Stimulated activated naive CD8-positive, alpha-beta T cell treated with anti-CD3 and anti-CD28 coated beads, Interleukin-15, Interleukin-2, amounts not matched to agents 100 U/mL and 50 U/mL, for 24 hours (primary cell): Measurements from ENCODE around the gene IQSEC2.

ENCODE experiments used
- ATAC-seq: fragments of 150-1000 bp; cut with Tn5 transposase; one replicate; pipeline ENCODE4 v1.10.0; 2021
- DNase-seq: peaks from one replicate; pipeline ENCODE4 v3.0.0; 2021

IQSEC2 gene

GRCh38 chrX:53305219-53305995, 24.0 kb upstream of the IQSEC2 start:
- ATAC-seq, result no peak
- DNase-seq, result no peak

DNA sequence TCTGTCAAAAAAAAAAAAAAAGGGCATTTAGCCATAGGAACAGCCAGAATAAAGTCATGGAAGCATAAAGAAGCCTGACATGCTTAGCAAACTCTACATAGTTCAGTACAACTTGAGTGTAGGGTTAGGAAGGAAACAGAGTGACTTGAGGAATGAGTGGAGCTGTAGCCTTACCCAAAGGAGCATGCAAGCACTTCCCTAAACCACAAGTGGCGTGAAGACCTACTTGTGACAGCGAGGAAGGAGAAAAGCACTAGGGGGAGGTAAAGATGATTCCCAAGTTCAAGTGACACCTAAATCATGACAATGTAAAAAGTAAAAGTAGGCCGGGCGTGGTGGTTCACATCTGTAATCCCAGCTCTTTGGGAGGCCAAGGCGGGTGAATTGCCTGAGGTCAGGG, 21.8 kb upstream of the IQSEC2 start:
- no peak for DNase-seq
- no peak for ATAC-seq

DNA sequence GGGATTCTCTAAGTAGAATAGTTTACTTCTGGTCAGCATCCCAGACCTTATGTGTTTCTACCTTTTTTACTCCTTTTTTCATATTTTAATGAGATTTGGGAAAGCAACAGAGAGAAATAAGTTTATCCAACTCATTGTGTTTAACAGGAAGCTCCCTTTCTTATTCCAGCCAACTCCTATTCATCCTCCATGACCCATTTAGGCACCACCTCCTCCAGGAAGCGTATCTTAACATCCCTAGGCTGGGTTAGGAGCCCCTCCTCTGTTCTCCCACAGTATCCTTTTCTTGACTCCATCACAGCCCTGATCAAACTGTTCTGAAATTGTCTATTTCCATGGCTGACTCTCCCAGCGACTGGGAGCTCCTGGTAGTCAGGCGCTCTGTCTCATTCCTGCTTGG, 18.8 kb upstream of the IQSEC2 start:
- DNase-seq (no peak), ATAC-seq (no peak)

DNA sequence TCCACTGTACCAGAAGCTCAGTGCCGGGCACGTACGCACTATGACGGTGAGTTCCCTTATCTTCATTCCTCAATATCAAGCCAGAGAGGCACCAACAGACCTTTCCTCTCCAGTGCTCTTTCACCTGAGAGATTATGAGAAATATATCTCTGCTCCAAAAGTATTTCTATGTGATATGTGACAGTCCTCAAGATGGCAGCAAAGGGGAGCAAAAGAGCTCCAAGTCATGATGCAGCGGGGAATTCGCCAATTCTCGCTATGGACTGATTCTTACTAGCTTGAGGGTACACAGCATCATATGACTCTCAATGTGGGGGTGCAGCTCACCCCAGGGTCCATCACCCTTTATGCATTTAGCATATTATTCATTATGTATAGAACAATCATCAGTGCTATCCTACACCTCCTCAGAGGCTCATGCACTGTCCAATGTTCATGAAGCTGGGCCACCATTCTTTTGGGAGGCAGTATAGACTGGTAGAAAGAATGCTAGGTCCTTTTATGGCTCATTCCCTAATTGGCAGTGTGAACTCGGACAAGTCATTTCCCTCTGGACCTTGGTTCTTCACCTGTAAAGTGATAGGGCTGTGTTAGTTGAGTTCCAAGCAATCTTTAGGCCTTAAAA, 12.8 kb upstream of the IQSEC2 start:
- DNase-seq (no peak), ATAC-seq (no peak)

GRCh38 chrX:53291596-53291995, 10.2 kb upstream of the IQSEC2 start:
- ATAC-seq (no peak), DNase-seq (no peak)

DNA sequence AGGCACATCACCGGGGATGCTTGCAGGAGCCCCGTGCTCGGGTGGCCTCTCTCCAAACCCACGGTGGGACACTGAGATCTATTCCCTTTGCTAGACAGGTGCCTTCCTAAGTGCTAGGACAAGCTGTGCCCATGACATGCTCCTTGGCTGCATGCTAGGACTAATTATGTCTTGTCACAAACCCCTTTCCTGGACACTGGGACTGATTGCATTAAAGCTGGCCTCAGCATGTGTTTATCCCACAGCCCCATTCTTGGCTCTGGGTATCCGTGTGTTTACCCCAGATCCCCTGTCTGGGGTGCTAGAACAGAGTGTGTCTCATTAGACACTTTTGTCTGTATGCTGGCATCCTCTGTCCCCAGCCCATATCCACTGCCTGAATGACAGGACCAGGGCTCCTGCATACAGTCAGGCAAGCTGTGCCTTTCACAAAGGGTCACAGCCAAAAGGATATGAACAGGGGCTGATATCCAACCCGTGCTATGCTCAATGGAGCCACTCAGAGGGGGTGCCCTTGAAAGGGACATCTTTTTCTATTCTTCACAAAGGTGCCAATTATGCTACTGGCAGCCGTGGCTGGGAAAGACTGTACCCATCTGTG, 9.2 kb upstream of the IQSEC2 start:
- DNase-seq (no peak), ATAC-seq (no peak)

- ATAC-seq (no peak), DNase-seq (peak; percentile 10)
These were observed 6.8 kb upstream of the IQSEC2 start for GRCh38 chrX:53288189-53288588.

- DNase-seq (peak; percentile 27), ATAC-seq (peak; percentile 67)
These were observed 6.2 kb upstream of the IQSEC2 start for GRCh38 chrX:53287493-53288138.

DNA sequence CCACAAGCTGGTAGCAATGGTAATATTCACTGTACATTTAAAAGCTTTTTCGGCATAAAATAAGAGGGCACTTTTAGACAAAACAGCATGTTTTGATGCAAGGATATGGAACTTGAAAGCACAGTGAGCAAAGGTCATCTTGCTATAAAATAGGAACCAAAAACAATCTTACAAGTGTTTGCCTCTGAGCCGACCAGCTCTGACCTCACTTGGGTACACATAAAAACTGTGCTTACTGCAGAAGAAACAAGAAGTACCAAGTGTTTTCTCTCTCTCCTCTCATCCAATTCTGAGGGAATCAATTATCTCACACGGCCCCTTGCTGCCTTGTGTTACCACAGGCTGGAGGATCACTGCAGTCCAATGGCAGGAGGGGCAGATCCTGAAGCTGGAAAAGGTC, 4.8 kb upstream of the IQSEC2 start:
- no peak for DNase-seq
- no peak for ATAC-seq

DNA sequence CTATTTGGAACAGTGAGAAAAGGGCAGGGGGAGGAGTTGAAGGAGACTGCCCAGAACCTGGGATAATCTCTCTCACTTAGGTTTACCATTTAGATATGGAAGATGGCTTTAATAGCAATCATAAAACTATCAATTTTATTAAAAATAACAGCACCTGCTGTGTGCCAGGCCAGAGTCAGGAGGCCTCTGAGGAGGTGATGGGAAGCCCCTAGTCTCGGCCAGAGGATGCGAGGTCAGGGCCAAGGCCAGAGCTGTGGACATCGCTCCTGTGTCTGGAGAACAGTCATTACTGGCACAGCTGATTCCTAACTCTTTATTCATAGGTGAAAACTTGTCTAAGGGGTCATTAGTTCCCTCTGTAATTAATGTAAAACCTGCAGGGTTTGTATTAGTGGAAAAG, 4.2 kb upstream of the IQSEC2 start:
- ATAC-seq, result no peak
- DNase-seq, result no peak

- DNase-seq (peak; percentile 56), ATAC-seq (peak; percentile 48)
These were observed 3.5 kb upstream of the IQSEC2 start for GRCh38 chrX:53284684-53285447.

DNA sequence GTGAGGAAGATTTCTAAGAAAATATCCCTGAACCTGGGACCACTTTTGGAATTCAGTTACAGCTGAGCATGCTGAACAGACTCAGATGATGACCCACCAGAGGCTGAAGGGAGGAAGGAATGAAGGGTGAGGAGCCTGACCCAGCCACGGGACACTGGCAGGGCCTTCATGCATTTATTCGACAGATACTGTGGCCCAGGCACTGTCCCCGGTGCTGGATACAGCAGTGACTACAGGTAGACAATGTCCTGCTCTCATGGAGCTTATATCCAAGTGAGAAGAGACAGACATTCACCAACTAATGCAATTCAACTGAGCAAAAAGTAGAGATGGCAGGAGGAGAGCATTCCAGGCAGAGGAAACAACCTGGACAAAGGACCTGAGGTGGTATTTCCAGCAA, 2.2 kb upstream of the IQSEC2 start:
- DNase-seq (no peak), ATAC-seq (no peak)

DNA sequence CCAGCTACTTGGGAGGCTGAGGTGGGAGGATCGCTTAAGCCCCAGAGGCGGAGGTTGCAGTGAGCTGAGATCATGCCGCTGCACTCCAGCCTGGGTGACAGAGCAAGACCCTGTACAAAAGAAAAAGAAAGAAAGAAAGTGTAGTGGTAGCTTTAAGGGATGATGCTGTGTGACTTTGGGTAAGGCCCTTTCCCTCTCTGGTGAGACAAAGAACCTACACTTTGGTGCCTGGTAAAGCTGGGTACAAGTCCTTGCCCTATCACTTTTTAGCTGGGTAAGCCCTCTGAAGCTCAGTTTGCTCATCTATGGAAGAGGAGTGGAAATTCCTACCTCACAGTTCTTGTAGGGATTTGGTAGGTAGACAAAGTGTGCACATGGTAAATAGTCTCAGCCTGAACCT, 1.7 kb upstream of the IQSEC2 start:
- no peak for ATAC-seq
- DNase-seq, result no peak

- no peak for DNase-seq
These were observed 745 bp upstream of the IQSEC2 start for GRCh38 chrX:53281963-53282695.

DNA sequence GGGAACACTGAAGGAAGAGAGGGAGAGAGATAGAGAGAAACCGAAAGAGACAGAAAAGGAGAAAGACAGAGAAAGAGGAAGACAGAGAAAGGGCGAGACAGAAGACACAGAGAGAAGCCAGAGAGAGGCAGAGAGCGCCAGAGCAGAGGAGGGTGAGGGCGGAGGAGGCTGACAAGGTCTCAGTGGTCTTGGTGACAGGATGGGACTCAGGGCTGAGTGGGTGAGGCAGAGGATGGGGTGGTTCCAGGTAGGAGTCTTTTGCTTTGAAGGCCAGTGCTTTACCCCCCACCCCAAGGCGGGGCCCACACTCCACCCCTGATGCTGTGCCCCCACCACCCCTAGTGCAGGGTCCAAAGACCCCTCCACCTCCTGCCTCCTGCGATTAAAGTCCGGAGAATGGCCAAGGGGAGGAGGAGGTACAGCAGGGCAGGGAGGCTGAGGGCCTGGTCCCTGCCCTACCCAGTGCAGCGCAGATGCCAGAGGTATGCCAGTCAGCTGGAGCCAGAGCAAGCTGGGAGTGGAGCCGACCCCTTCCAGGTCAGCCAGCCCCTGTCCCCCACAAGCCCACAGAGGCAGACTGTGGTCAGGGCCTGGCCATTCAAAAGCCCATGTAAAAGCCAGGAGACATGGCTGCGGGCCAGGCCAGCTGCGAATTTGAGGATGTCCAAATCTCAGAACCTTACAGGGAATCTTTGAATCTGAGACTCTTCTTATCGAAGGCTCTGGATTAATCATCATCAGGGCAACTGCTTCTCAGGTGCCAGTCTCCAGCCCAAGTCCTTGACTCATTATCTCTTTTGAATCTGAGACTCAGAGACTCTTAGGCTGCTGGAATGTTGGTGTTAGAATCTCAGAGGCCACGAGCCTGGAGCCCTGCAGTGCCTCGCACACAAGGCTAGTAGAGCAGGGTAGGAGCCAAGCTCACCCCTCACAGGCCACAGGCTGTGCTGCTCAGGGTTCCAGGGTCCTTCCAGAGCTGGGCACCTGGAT, 758 bp downstream of the IQSEC2 start:
- DNase-seq, result no peak
- no peak for ATAC-seq

More at GRCh38 chrX:53281963-53282695, 745 bp upstream of the IQSEC2 start:
- ATAC-seq, result no peak

DNA sequence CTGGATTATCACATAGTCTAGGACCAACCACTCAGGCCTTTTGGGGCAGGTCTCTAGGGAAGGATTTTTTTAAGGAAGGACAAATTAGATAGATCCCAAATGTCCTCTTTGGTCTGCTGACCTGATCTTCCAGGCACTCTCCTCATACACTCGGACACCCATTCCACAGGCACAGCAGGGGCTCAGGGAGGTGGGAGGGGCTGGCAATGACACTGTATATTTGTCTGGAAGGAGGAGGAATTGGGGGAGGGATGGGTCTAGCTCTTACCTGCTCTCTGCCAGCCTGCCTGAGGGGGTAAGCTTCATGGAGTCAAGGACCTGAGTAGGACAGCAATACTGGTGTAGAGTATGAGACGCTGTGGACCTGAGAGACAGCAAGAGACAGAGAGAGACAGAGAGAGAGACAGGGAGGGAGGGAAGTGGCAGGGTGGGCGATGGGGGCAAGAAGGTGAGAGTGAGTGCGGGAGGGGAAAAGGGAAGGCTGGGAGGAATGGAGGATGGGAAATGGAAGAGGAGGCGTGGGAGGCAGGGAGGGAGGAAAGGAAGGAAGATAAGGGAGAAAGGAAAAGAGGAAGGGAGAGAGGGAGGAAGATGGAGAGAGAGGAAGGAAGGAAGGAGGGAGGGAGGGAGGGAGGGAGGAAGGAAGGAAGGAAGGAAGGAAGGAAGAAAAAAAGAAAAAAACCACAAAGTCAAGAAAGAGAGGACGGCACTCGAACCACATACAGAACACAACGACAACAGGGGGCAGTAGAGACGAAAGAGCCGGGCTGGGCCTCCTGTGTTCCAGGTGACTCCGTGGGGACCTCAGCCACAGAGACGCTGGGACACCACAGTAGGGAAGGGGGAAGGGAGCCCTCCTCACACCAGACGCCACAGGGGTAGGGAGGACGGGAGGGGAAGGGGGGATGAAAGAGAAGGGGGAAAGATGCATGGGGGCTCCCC, 1.8 kb downstream of the IQSEC2 start:
- ATAC-seq (no peak), DNase-seq (peak; percentile 32)

DNA sequence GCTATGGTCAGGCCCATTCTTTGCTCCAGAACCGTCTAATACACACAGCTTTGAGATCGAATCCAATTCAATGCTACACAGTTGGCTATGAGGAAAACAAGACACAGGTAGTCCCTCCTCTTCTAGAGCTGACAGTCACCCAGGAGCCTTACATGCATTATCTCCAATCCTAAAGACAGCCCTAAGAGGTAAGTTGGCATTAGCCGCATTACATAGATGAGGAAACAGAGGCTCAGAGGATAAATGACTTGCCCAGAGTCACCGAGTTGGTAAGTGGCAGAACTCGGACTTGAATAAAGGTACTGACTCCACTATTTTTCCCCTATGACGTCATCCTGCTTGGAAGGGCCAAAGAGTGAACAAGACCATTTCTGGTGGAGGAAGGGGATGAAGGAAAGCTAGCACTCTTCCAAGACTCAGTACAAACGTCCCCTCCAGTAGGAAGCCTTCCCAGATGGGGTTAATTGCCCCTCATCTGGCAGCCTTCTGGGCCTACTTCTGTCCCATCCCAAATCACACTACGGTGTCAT, 8.5 kb downstream of the IQSEC2 start:
- ATAC-seq (no peak), DNase-seq (no peak)

GRCh38 chrX:53269536-53270107, 11.8 kb downstream of the IQSEC2 start:
- no peak for ATAC-seq

DNA sequence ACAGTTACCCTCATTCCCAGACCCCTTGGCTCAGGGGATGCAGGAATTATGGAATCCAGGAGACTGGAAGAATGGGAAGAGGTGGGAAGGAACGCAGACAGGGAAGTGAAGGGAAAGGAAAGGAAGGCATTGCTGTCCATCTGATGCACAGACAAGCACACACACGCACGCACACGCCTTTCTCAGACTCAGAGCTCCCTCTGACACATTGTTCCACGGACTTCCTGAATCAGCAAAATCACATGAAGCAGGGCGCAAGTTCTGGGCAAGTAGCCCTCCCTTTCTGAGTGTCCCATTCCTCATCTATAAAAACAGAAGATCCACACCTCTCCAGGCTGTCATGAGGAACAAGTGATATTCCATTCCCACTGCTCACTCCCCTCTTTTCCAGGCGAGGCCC, 13.2 kb downstream of the IQSEC2 start:
- ATAC-seq, result no peak
- DNase-seq, result no peak

More at GRCh38 chrX:53269536-53270107, 11.8 kb downstream of the IQSEC2 start:
- DNase-seq, result no peak
